ENCODE results near the gene CTBP1.

DNA sequence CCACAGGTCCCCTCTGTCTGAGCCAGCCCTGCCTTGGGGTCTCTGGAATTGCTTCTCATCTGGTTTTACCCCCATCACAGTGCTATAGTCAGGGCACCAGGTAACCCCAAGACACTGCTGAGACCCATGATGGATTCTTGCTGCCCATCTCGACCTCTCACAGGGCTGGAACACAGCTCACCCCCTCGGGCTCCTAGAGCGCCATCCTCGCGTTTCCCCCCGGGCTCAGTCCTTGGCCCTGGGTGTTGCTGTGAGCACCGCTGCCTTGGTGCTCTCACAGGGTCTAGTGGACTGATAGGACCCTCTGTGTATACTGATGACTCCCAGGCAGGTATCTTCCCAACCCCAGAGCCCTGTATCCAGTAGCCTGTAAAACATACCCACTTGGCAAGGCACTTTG is 49.5 kb upstream of the CTBP1 start:
- TF ChIP-seq, protein P1, sequence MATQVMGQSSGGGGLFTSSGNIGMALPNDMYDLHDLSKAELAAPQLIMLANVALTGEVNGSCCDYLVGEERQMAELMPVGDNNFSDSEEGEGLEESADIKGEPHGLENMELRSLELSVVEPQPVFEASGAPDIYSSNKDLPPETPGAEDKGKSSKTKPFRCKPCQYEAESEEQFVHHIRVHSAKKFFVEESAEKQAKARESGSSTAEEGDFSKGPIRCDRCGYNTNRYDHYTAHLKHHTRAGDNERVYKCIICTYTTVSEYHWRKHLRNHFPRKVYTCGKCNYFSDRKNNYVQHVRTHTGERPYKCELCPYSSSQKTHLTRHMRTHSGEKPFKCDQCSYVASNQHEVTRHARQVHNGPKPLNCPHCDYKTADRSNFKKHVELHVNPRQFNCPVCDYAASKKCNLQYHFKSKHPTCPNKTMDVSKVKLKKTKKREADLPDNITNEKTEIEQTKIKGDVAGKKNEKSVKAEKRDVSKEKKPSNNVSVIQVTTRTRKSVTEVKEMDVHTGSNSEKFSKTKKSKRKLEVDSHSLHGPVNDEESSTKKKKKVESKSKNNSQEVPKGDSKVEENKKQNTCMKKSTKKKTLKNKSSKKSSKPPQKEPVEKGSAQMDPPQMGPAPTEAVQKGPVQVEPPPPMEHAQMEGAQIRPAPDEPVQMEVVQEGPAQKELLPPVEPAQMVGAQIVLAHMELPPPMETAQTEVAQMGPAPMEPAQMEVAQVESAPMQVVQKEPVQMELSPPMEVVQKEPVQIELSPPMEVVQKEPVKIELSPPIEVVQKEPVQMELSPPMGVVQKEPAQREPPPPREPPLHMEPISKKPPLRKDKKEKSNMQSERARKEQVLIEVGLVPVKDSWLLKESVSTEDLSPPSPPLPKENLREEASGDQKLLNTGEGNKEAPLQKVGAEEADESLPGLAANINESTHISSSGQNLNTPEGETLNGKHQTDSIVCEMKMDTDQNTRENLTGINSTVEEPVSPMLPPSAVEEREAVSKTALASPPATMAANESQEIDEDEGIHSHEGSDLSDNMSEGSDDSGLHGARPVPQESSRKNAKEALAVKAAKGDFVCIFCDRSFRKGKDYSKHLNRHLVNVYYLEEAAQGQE (IDR thresholded peaks at IDR 0.05; ENCODE audit: borderline replicate concordance) = no peak
- TF ChIP-seq, protein P2, sequence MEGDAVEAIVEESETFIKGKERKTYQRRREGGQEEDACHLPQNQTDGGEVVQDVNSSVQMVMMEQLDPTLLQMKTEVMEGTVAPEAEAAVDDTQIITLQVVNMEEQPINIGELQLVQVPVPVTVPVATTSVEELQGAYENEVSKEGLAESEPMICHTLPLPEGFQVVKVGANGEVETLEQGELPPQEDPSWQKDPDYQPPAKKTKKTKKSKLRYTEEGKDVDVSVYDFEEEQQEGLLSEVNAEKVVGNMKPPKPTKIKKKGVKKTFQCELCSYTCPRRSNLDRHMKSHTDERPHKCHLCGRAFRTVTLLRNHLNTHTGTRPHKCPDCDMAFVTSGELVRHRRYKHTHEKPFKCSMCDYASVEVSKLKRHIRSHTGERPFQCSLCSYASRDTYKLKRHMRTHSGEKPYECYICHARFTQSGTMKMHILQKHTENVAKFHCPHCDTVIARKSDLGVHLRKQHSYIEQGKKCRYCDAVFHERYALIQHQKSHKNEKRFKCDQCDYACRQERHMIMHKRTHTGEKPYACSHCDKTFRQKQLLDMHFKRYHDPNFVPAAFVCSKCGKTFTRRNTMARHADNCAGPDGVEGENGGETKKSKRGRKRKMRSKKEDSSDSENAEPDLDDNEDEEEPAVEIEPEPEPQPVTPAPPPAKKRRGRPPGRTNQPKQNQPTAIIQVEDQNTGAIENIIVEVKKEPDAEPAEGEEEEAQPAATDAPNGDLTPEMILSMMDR (IDR thresholded peaks at IDR 0.05; ENCODE audit: poor library complexity, severe bottlenecking) = no peak
- no peak for TF ChIP-seq EP300 (conservative IDR thresholded peaks at IDR 0.05; ENCODE audit: poor library complexity, severe bottlenecking)
- TF ChIP-seq RAD21 (conservative IDR thresholded peaks at IDR 0.05) = no peak
- TF ChIP-seq POLR2AphosphoS5 (IDR thresholded peaks at IDR 0.05) = no peak
- no peak for TF ChIP-seq TAF1 (IDR thresholded peaks at IDR 0.05; ENCODE audit: low read depth)
- TF ChIP-seq EZH2 (IDR thresholded peaks at IDR 0.05; ENCODE audit: borderline replicate concordance, insufficient read depth, low read length, poor library complexity, severe bottlenecking) = no peak
- no peak for TF ChIP-seq SMC3 (conservative IDR thresholded peaks at IDR 0.05; ENCODE audit: poor library complexity)
